A549 treated with Mapracorat at 1 μM for 4 hours (cell line): ENCODE measurements around the gene PLA2R1. TPM values are rescaled to one million over a fixed set of nuclear protein-coding genes. Genes with fewer than 3 reads are reported as not detected.

Source experiments
- total RNA-seq: library from RNA; stranded (reverse); fragments of 200-300 nt; extraction: Qiagen RNA extraction; gene quantifications from 5 replicates; pipeline ENCODE4 v1.2.3, GENCODE V29; 2022

The PLA2R1 gene
- 1.6 to 2.8 TPM (median 2.2 TPM) in 5 replicates for total RNA-seq

DNA sequence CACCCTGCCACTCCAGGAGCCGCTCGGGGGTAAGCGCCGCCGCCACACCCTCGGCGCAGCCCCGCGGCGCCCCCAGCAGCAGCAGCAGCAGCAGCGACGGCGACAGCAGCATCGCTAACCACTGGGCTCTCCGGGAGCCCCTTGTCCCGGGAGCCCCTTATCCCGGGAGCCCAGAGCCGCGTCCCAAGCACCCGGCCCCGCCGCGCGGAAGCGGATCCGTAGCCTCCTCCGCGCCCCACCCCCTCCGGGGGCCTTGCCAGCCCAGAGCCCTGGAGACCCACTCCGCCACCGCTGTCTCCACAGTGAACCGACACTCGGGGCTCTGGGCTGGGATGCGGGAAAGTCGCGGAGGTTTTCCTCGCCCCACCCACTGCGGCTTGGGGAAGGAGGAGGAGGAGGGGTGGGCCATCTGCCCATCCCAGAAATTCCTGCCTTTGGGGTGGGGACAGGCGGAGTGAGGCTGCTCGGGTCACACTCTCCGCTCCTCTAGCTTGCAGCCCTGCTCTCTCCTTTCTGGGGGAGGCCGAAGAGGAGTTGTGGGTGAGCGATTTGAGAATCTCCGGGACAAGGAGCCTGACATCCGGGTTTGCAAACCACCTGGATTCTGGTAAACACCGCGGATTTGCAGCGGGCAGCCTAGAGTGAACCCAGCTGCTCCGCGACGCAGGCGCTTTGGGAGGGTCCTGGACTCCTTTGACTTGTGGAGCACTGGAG lies at the start of gene PLA2R1:
TSS of gene PLA2R1 (minus strand) at position 324 of the 714 bp plus-strand sequence. CDS start at position 112, 212 bp downstream.

DNA sequence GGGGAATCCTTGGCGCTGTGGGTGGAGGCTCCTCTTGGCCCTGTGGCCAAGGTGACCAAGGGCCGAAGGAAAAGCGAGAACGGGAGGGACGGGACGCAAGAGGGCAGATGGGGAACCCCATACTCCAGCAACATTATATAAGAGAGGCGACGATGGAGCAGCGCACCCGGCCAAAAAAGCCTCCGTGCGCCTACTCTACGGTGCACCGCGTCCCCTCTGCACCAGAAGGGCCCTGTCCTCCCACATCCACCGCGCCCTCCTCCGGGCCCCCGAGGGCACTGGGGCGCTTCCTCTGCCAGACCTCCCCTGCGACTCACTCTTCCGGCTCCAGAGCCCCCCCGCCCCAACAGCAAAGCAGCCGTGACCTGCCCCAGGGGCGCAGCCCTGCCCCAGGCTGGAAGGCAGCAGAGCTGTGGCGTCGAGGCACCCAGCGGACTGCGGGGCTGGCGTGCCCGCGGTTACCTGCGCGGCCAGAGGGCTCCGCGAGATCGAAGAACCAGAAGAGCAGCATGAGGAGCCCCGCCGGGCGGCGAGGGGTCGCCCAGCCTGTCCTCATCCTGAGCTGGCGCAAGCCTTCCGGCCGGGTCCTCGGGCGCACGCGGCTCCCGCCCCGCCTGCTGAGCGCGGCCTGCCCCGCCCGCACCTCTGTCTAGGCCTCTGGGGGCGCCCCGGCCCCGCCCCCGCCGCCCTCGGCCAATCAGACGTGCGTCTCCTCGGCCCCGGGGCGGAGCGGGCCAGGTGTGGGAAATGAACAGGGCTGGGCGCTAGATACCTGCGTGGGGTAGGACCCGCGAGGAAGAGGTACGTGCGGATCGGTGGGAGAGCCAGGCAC lies 158.1 kb downstream of the PLA2R1 start, which contains the start of gene LY75:
TSS of gene LY75 (minus strand) at position 630 of the 832 bp plus-strand sequence.

Other genes with a start within 250 kb of the PLA2R1 start
- gene LY75, start 157.9 kb downstream of the PLA2R1 start, total RNA-seq, result 0.05 to 0.19 TPM (median 0.07 TPM) in 4 of 5 replicates, not detected in the other
- 0.48 to 0.95 TPM (median 0.83 TPM) in 5 replicates for gene ITGB6, start 137.7 kb upstream of the PLA2R1 start, total RNA-seq